HCT116 (cell line): Measurements from ENCODE around the gene SDK2. TPM values are rescaled to one million over a fixed set of nuclear protein-coding genes. Genes with fewer than 3 reads are reported as not detected.

Experiments used
- ATAC-seq: fragments of 200-7000 bp; cut with Tn5 transposase; 2 replicates; pipeline ENCODE4 v1.9.1; 2020; ENCODE audit warnings: mild to moderate bottlenecking, moderate library complexity
- BruUV-seq: library from RNA; stranded (reverse); fragments of 400-500 nt; replicated peaks from 2 replicates; lab custom pipeline; 2021; lab: Mats Ljungman, UMichigan
- CTCF ChIA-PET: fragments of 300-600 bp; sonication (Branson Sonifier 250); formaldehyde crosslinking; loops from one replicate; lab custom pipeline; 2021; ENCODE audit warnings: antibody characterized with exemption; lab: Charles Lee
- POLR2A ChIA-PET: fragments of 300-600, 350-600 bp; sonication (Branson Sonifier 250); formaldehyde crosslinking; loops from one replicate; lab custom pipeline; 2021; ENCODE audit warnings: antibody characterized with exemption; lab: Charles Lee
- RAD21 ChIA-PET, 2 experiments: fragments of 300-600 bp; sonication (Branson Sonifier 250); formaldehyde crosslinking; loops; one replicate each; lab custom pipeline; 2023; ENCODE audit warnings: low total read pairs in 2 of 2; ENCODE audit not compliant: uncharacterized antibody in 2 of 2, unreplicated experiment in 2 of 2, low non-redundant PET in 1 of 2; lab: Charles Lee
- DNase-seq: peaks from one replicate; pipeline ENCODE4 v3.0.0-alpha.2; 2010; ENCODE audit warnings: low read depth, low spot score
- H2AFZ ChIP-seq: fragments of 200-600 bp; shearing (Covaris generic), sonication (generic); 2 replicates; pipeline ENCODE4 v1.6.1; 2017; ENCODE audit warnings: low read depth, mixed run types, mixed read lengths, antibody characterized with exemption, low read length; ENCODE audit not compliant: poor library complexity, severe bottlenecking
- H3K27ac ChIP-seq: 2 replicates; pipeline ENCODE4 v1.5.1; 2012; ENCODE audit warnings: low read depth, low read length
- H3K27me3 ChIP-seq: fragments of 200-600 bp; sonication (generic); 2 replicates; pipeline ENCODE4 v1.6.1; 2016; ENCODE audit warnings: mixed run types, low read length, mixed read lengths; ENCODE audit not compliant: insufficient read depth
- H3K36me3 ChIP-seq, 2 experiments: fragments of 200-500 bp in 1 of 2; fragments of 200-600 bp in 1 of 2; sonication (Bioruptor generic) in 1 of 2; sonication (generic) in 1 of 2; 2 replicates each; pipeline versions ENCODE4 v1.5.1 to v1.6.1; 2014 to 2016; ENCODE audit warnings: low read length in 2 of 2, inconsistent platforms in 1 of 2, mixed read lengths in 1 of 2, mixed run types in 1 of 2; ENCODE audit not compliant: insufficient read depth in 2 of 2, control insufficient read depth in 1 of 2
- H3K4me1 ChIP-seq, 2 experiments: fragments of 200-600 bp in 1 of 2; sonication (generic) in 1 of 2; 2 replicates each; pipeline versions ENCODE4 v1.5.1 to v1.6.1; 2012 to 2017; ENCODE audit warnings: low read length in 2 of 2, inconsistent platforms in 1 of 2, mild to moderate bottlenecking in 1 of 2, mixed read lengths in 1 of 2, mixed run types in 1 of 2, moderate library complexity in 1 of 2; ENCODE audit not compliant: insufficient read depth in 2 of 2, control insufficient read depth in 1 of 2
- H3K4me2 ChIP-seq: fragments of 200-600 bp; sonication (generic); 2 replicates; pipeline ENCODE4 v1.6.1; 2017; ENCODE audit warnings: mixed run types, low read length, mixed read lengths
- H3K4me3 ChIP-seq, 2 experiments: fragments of 200-600 bp in 1 of 2; sonication (generic) in 1 of 2; replicated peaks in 1 of 2; 2 replicates each; pipeline ENCODE4 v1.5.1; 2011 to 2016; ENCODE audit warnings: low read length in 2 of 2, control low read depth in 1 of 2, low read depth in 1 of 2, mild to moderate bottlenecking in 1 of 2, mixed read lengths in 1 of 2, mixed run types in 1 of 2
- H3K79me2 ChIP-seq: fragments of 200-600 bp; sonication (generic); 2 replicates; pipeline ENCODE4 v1.6.1; 2017; ENCODE audit warnings: mild to moderate bottlenecking, mixed run types, low read length, moderate library complexity, mixed read lengths; ENCODE audit not compliant: insufficient read depth
- H3K9ac ChIP-seq: fragments of 200-600 bp; sonication (generic); 2 replicates; pipeline ENCODE4 v1.6.1; 2016; ENCODE audit warnings: low read length, mixed read lengths
- H3K9me2 ChIP-seq: fragments of 200-600 bp; sonication (generic), shearing (Covaris generic); 2 replicates; pipeline ENCODE4 v1.6.1; 2017; ENCODE audit warnings: mixed run types, mild to moderate bottlenecking, moderate library complexity; ENCODE audit not compliant: insufficient read depth
- H3K9me3 ChIP-seq, 2 experiments: fragments of 200-500 bp in 1 of 2; fragments of 200-600 bp in 1 of 2; sonication (Bioruptor generic) in 1 of 2; sonication (generic) in 1 of 2; 2 replicates each; pipeline ENCODE4 v1.6.1; 2014 to 2017; ENCODE audit warnings: low read length in 2 of 2, mixed read lengths in 2 of 2, inconsistent platforms in 1 of 2, low read depth in 1 of 2, mild to moderate bottlenecking in 1 of 2, mixed run types in 1 of 2, moderate library complexity in 1 of 2; ENCODE audit not compliant: control insufficient read depth in 1 of 2, insufficient read depth in 1 of 2
- H4K20me1 ChIP-seq: fragments of 200-600 bp; sonication (generic), shearing (Covaris generic); 2 replicates; pipeline ENCODE4 v1.6.1; 2017; ENCODE audit warnings: mixed run types, mild to moderate bottlenecking, moderate library complexity; ENCODE audit not compliant: insufficient read depth
- CBX3 ChIP-seq: IDR thresholded peaks from 2 replicates; pipeline ENCODE4 v1.6.1; 2012; ENCODE audit warnings: low read depth
- CEBPB ChIP-seq: IDR thresholded peaks from 2 replicates; pipeline ENCODE4 v1.6.1; 2012; ENCODE audit warnings: low read depth
- EGR1 ChIP-seq: IDR thresholded peaks from 2 replicates; pipeline ENCODE4 v1.6.1; 2012; ENCODE audit warnings: low read depth
- ELF1 ChIP-seq: IDR thresholded peaks from 2 replicates; pipeline ENCODE4 v1.6.1; 2012; ENCODE audit warnings: low read depth, borderline replicate concordance
- EZH2 ChIP-seq: fragments of 200-600 bp; sonication (generic); IDR thresholded peaks from 2 replicates; pipeline ENCODE4 v1.6.1; 2017; ENCODE audit warnings: antibody characterized with exemption, mixed run types
- EZH2phosphoT487 ChIP-seq: fragments of 200-600 bp; IDR thresholded peaks from 2 replicates; pipeline ENCODE4 v1.6.1; 2018; ENCODE audit warnings: antibody characterized with exemption, borderline replicate concordance
- FOSL1 ChIP-seq: IDR thresholded peaks from 2 replicates; pipeline ENCODE4 v1.6.1; 2012; ENCODE audit warnings: low read depth
- POLR2A ChIP-seq: IDR thresholded peaks from 2 replicates; pipeline ENCODE4 v1.7.0; 2011; ENCODE audit warnings: borderline replicate concordance; ENCODE audit not compliant: insufficient read depth, insufficient read length; ENCODE audit errors: extremely low read depth
- SIN3A ChIP-seq: IDR thresholded peaks from 2 replicates; pipeline ENCODE4 v1.6.1; 2012; ENCODE audit warnings: low read depth
- SP1 ChIP-seq: IDR thresholded peaks from 2 replicates; pipeline ENCODE4 v1.6.1; 2012; ENCODE audit warnings: low read depth
- SRF ChIP-seq: IDR thresholded peaks from 2 replicates; pipeline ENCODE4 v1.6.1; 2012; ENCODE audit warnings: low read depth
- TCF7L2 ChIP-seq: IDR thresholded peaks from 2 replicates; pipeline ENCODE4 v1.7.0; 2011; ENCODE audit warnings: borderline replicate concordance, inconsistent platforms; ENCODE audit not compliant: insufficient read depth, insufficient read length; ENCODE audit errors: extremely low read depth
- YY1 ChIP-seq: IDR thresholded peaks from 2 replicates; pipeline ENCODE4 v1.6.1; 2011; ENCODE audit warnings: low read length, low read depth, moderate library complexity, mild to moderate bottlenecking; ENCODE audit not compliant: insufficient replicate concordance; ENCODE audit errors: extremely low read depth
- ZFX ChIP-seq: fragments of 450-650 bp; IDR thresholded peaks from 2 replicates; pipeline ENCODE4 v1.6.1; 2017
- intact Hi-C: fragments of 100-400 bp; cut with micrococcal nuclease; formaldehyde crosslinking; loops from 2 replicates; pipeline ENCODE4 v1.10.0; 2022
- total RNA-seq: library from RNA; stranded (reverse); gene quantifications from one replicate; pipeline ENCODE4 v1.2.1, GENCODE V29; 2021; ENCODE audit not compliant: unreplicated experiment
- TF ChIP-seq, protein P1 (sequence below): IDR thresholded peaks from 2 replicates; pipeline ENCODE4 v1.6.1; 2011; ENCODE audit warnings: mild to moderate bottlenecking, low read length, moderate library complexity; ENCODE audit not compliant: insufficient replicate concordance; ENCODE audit errors: extremely low read depth
- TF ChIP-seq, protein P2 (sequence below), 3 experiments: fragments of 200-600 bp in 1 of 3; sonication (generic) in 1 of 3; IDR thresholded peaks in 2 of 3; conservative IDR thresholded peaks in 1 of 3; 2 replicates each; pipeline ENCODE4 v1.5.1; 2012 to 2017; ENCODE audit warnings: low read depth in 2 of 3, low read length in 2 of 3, antibody characterized with exemption in 1 of 3, borderline replicate concordance in 1 of 3, control low read depth in 1 of 3, mild to moderate bottlenecking in 1 of 3, mixed read lengths in 1 of 3, mixed run types in 1 of 3, moderate library complexity in 1 of 3; ENCODE audit not compliant: insufficient read depth in 1 of 3
- TF ChIP-seq, protein P3 (sequence below): IDR thresholded peaks from 2 replicates; pipeline ENCODE4 v1.6.1; 2012; ENCODE audit warnings: low read depth

Gene SDK2
- total RNA-seq, 1 experiment from 2014 or later = 0.10 TPM

DNA sequence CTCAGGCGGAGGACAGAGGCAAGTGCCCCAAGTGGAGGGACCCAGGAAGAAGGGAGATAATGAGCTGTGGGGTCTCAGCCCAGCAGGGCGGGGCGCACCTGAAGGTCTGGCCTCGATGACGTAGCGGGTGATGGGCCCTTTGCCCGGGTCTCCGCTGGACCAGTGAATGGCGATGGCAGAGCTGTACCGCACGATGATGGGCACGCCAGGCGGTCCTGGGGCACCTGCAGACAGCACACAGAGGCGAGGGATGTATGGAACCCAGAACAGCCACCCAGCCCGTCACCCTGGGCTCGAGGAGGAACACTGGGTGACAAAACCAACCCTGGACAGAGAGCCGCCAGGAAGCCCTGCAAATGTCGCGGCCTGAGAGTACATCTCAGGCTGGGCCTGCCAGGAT lies 286.3 kb downstream of the SDK2 start:
- peaks cover 14 to 21% of the 10 kb centered on the region in 2 experiments for H3K4me1 ChIP-seq
- H3K79me2 ChIP-seq = no peaks in the 10 kb centered on the region
- RAD21 ChIA-PET = no interaction called here
- no peak overlapping the region for H3K4me3 ChIP-seq
- CTCF ChIA-PET = no interaction called here
- no peak overlapping the region for H3K9ac ChIP-seq
- no peaks in the 10 kb centered on the region for H3K9me2 ChIP-seq
- no peak for ATAC-seq
- TF ChIP-seq TCF7L2 (no peak), YY1 (no peak), ELF1 (no peak), EZH2 (no peak), CBX3 (no peak), SRF (no peak), SIN3A (no peak), EZH2phosphoT487 (no peak), ZFX (no peak), FOSL1 (no peak), POLR2A (no peak), EGR1 (no peak), SP1 (no peak), CEBPB (no peak)
- TF ChIP-seq, protein P1, sequence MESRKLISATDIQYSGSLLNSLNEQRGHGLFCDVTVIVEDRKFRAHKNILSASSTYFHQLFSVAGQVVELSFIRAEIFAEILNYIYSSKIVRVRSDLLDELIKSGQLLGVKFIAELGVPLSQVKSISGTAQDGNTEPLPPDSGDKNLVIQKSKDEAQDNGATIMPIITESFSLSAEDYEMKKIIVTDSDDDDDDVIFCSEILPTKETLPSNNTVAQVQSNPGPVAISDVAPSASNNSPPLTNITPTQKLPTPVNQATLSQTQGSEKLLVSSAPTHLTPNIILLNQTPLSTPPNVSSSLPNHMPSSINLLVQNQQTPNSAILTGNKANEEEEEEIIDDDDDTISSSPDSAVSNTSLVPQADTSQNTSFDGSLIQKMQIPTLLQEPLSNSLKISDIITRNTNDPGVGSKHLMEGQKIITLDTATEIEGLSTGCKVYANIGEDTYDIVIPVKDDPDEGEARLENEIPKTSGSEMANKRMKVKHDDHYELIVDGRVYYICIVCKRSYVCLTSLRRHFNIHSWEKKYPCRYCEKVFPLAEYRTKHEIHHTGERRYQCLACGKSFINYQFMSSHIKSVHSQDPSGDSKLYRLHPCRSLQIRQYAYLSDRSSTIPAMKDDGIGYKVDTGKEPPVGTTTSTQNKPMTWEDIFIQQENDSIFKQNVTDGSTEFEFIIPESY = no peak
- TF ChIP-seq, protein P2, sequence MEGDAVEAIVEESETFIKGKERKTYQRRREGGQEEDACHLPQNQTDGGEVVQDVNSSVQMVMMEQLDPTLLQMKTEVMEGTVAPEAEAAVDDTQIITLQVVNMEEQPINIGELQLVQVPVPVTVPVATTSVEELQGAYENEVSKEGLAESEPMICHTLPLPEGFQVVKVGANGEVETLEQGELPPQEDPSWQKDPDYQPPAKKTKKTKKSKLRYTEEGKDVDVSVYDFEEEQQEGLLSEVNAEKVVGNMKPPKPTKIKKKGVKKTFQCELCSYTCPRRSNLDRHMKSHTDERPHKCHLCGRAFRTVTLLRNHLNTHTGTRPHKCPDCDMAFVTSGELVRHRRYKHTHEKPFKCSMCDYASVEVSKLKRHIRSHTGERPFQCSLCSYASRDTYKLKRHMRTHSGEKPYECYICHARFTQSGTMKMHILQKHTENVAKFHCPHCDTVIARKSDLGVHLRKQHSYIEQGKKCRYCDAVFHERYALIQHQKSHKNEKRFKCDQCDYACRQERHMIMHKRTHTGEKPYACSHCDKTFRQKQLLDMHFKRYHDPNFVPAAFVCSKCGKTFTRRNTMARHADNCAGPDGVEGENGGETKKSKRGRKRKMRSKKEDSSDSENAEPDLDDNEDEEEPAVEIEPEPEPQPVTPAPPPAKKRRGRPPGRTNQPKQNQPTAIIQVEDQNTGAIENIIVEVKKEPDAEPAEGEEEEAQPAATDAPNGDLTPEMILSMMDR (IDR thresholded peaks at IDR 0.05 in 2 of 3, conservative IDR thresholded peaks at IDR 0.05 in 1 of 3; ENCODE audit: borderline replicate concordance in 1 of 3, insufficient read depth in 1 of 3, low read depth in 2 of 3, low read length in 2 of 3) = no peak
- TF ChIP-seq, protein P3, sequence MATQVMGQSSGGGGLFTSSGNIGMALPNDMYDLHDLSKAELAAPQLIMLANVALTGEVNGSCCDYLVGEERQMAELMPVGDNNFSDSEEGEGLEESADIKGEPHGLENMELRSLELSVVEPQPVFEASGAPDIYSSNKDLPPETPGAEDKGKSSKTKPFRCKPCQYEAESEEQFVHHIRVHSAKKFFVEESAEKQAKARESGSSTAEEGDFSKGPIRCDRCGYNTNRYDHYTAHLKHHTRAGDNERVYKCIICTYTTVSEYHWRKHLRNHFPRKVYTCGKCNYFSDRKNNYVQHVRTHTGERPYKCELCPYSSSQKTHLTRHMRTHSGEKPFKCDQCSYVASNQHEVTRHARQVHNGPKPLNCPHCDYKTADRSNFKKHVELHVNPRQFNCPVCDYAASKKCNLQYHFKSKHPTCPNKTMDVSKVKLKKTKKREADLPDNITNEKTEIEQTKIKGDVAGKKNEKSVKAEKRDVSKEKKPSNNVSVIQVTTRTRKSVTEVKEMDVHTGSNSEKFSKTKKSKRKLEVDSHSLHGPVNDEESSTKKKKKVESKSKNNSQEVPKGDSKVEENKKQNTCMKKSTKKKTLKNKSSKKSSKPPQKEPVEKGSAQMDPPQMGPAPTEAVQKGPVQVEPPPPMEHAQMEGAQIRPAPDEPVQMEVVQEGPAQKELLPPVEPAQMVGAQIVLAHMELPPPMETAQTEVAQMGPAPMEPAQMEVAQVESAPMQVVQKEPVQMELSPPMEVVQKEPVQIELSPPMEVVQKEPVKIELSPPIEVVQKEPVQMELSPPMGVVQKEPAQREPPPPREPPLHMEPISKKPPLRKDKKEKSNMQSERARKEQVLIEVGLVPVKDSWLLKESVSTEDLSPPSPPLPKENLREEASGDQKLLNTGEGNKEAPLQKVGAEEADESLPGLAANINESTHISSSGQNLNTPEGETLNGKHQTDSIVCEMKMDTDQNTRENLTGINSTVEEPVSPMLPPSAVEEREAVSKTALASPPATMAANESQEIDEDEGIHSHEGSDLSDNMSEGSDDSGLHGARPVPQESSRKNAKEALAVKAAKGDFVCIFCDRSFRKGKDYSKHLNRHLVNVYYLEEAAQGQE = no peak
- no peak overlapping the region for H3K27ac ChIP-seq
- H3K9me3 ChIP-seq = no peaks in the 10 kb centered on the region
- H3K36me3 ChIP-seq = no peaks in the 10 kb centered on the region
- no peak for DNase-seq
- H3K4me2 ChIP-seq = no peak overlapping the region
- H3K27me3 ChIP-seq = no peaks in the 10 kb centered on the region
- intact Hi-C loops = no loop called here
- POLR2A ChIA-PET = no interaction called here
- H4K20me1 ChIP-seq = no peaks in the 10 kb centered on the region
- no TSS peak for BruUV-seq
- no peak overlapping the region for H2AFZ ChIP-seq
